ENCODE results near the gene MSX1.

The MSX1 gene

DNA sequence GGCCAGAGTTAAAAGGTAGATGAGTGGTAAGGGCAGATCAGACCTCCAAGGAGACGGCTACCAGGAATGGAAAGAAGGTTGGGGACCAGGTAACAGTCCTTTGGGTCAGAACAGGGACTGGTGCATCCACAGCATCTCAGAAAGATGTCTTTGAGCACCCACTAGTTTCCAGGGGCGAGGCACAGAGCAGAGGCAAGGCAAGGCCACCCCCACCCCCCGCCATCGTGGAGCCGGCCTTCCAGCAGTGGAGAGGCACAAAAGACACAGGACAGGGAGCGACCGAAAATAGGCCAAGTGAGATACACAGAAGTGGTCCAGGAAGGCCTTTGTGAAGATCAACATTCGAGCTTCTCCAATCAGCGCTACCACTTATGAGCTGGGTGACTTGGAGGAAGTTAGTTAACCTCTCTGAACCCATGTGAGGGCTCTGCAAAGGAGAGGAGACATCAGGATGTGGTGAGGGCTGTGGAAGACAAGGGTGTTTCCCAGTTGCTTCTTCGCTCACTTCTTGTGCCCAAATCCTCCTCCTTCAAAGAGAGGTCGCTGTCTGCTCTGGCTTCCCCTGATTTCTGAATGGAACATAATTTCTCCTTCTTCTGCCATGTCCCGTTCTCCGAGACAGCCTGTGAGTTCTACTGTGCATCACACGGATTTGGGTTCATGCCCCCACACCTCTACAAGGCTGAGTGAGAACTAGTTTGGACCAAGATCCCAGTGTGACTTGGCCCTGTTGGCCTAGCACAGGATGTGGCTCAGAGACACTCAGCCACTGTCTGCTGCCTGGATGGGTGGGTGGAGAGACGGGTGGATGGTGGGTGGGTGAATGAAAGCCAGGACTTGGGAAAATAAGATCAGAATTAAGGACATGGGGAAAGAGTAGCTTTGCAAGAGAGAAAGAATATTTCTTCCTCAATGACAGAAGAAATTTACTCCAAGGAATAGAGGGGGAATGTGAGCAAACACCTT is 16.7 kb upstream of the MSX1 start:
- H3K27me3 ChIP-seq (ENCODE audit: low read depth, low read length), result no peaks in the 10 kb centered on the region
- H3K36me3 ChIP-seq (ENCODE audit: control insufficient read depth in 1 of 2, insufficient read depth in 2 of 2, low read length in 2 of 2), result no peaks in the 10 kb centered on the region
- H3K27ac ChIP-seq (ENCODE audit: low read length), result no peak overlapping the region
- no peak overlapping the region for H3K4me3 ChIP-seq (ENCODE audit: low read depth in 1 of 2, low read length in 2 of 2)
- H3K9me3 ChIP-seq (ENCODE audit: control insufficient read depth in 1 of 2, low read length in 2 of 2), result no peaks in the 10 kb centered on the region
- H3K4me1 ChIP-seq (ENCODE audit: control insufficient read depth in 1 of 2, insufficient read depth in 2 of 2, low read length in 2 of 2), result no peaks in the 10 kb centered on the region

DNA sequence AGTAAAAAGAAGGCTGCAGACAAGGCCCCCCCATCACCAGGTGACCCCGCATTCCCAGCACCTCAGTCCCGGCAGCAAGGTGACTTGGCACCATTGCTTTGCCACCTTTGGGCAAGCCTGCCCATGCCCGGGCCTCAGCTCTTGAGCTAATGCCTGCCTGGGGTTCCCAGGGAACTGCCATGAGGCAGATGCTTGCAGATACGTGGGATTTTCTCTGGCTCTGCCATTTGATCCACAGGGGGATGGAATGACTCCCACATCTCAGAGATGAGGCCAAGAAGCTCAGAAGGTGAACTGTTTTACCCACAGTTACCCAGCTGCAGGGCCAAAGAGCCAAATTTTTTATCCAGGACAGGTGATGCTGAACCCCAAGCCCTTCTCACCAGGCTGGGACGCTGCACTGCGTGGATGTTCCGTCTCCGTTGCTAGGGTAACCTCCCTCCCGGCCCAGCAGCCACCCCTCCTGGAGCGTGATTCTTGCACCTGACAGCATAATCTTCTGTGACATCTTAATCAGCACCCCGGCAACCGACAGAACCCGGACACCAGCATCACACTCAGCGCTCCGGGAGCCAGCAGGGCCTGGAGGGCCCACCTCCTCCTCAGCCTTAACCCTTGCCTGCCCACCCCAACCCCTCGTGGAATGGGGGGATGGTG is 15.7 kb upstream of the MSX1 start:
- no peaks in the 10 kb centered on the region for H3K36me3 ChIP-seq (ENCODE audit: control insufficient read depth in 1 of 2, insufficient read depth in 2 of 2, low read length in 2 of 2)
- H3K27ac ChIP-seq (ENCODE audit: low read length), result no peak overlapping the region
- no peak overlapping the region for H3K4me3 ChIP-seq (ENCODE audit: low read depth in 1 of 2, low read length in 2 of 2)
- H3K9me3 ChIP-seq (ENCODE audit: control insufficient read depth in 1 of 2, low read length in 2 of 2), result no peaks in the 10 kb centered on the region
- no peaks in the 10 kb centered on the region for H3K4me1 ChIP-seq (ENCODE audit: control insufficient read depth in 1 of 2, insufficient read depth in 2 of 2, low read length in 2 of 2)
- H3K27me3 ChIP-seq (ENCODE audit: low read depth, low read length), result no peaks in the 10 kb centered on the region

GRCh38 chr4:4845027-4845426 is 14.4 kb upstream of the MSX1 start:
- Histone ChIP-seq H3K36me3 (ENCODE audit: control insufficient read depth in 1 of 2, insufficient read depth in 2 of 2, low read length in 2 of 2) (no peaks in the 10 kb centered on the region), H3K4me1 (ENCODE audit: control insufficient read depth in 1 of 2, insufficient read depth in 2 of 2, low read length in 2 of 2) (no peaks in the 10 kb centered on the region), H3K9me3 (ENCODE audit: control insufficient read depth in 1 of 2, low read length in 2 of 2) (no peaks in the 10 kb centered on the region), H3K4me3 (ENCODE audit: low read depth in 1 of 2, low read length in 2 of 2) (no peak overlapping the region), H3K27ac (ENCODE audit: low read length) (no peak overlapping the region), H3K27me3 (ENCODE audit: low read depth, low read length) (no peaks in the 10 kb centered on the region)

DNA sequence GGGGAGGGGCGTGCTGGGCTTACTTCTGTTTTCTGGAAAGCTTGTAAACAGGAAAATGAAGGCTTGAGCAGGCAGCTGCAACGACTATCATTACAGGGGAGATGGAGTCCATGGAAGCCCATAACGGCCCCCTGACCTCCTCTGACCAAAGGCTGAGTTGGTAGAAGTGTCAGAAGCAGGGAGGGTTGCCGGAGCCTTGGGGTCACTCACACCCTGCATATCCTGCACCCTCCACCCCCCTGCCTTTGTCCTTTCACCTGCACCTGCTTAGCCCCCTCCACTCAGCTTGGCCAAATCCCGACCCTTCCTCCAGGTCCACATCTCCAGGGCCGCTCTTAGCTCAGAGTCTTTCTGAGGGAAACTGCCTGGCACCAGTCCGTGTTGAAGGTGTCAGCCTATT is 12.5 kb upstream of the MSX1 start:
- peaks cover 15% of the 10 kb centered on the region for H3K27me3 ChIP-seq (ENCODE audit: low read depth, low read length)
- no peaks in the 10 kb centered on the region for H3K4me1 ChIP-seq (ENCODE audit: control insufficient read depth in 1 of 2, insufficient read depth in 2 of 2, low read length in 2 of 2)
- no peaks in the 10 kb centered on the region for H3K36me3 ChIP-seq (ENCODE audit: control insufficient read depth in 1 of 2, insufficient read depth in 2 of 2, low read length in 2 of 2)
- H3K4me3 ChIP-seq (ENCODE audit: low read depth in 1 of 2, low read length in 2 of 2), result no peak overlapping the region
- H3K27ac ChIP-seq (ENCODE audit: low read length), result no peak overlapping the region
- no peaks in the 10 kb centered on the region for H3K9me3 ChIP-seq (ENCODE audit: control insufficient read depth in 1 of 2, low read length in 2 of 2)

GRCh38 chr4:4848540-4848939 is 10.9 kb upstream of the MSX1 start:
- Histone ChIP-seq H3K9me3 (ENCODE audit: control insufficient read depth in 1 of 2, low read length in 2 of 2) (no peaks in the 10 kb centered on the region), H3K4me1 (ENCODE audit: control insufficient read depth in 1 of 2, insufficient read depth in 2 of 2, low read length in 2 of 2) (peaks cover 0 to 14% of the 10 kb centered on the region in 2 donors), H3K36me3 (ENCODE audit: control insufficient read depth in 1 of 2, insufficient read depth in 2 of 2, low read length in 2 of 2) (no peaks in the 10 kb centered on the region), H3K27me3 (ENCODE audit: low read depth, low read length) (peaks cover 26% of the 10 kb centered on the region), H3K27ac (ENCODE audit: low read length) (no peak overlapping the region), H3K4me3 (ENCODE audit: low read depth in 1 of 2, low read length in 2 of 2) (no peak overlapping the region)

DNA sequence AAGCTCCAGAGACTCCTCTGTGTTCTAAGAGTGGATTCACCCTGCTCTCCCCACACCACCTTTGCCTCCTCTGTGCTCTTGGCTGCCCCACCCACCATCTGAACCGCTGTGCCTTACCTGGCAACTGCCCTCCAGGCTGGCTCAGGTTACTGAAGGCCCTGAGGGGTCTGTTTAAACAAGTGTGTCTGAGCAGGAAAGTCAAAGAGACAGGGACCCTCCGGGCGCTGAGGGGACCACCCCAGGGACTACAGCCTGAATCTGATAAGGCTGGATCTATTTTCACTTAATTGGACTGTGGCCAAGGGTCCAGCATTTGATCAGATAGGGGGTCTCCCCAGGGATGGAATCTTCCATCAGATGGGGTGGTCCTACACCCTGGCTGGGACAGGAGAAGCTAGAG is 10.4 kb upstream of the MSX1 start:
- Histone ChIP-seq H3K27me3 (ENCODE audit: low read depth, low read length) (peaks cover 29% of the 10 kb centered on the region), H3K27ac (ENCODE audit: low read length) (no peak overlapping the region), H3K4me1 (ENCODE audit: control insufficient read depth in 1 of 2, insufficient read depth in 2 of 2, low read length in 2 of 2) (peaks cover 0 to 18% of the 10 kb centered on the region in 2 donors), H3K4me3 (ENCODE audit: low read depth in 1 of 2, low read length in 2 of 2) (no peak overlapping the region), H3K9me3 (ENCODE audit: control insufficient read depth in 1 of 2, low read length in 2 of 2) (no peaks in the 10 kb centered on the region), H3K36me3 (ENCODE audit: control insufficient read depth in 1 of 2, insufficient read depth in 2 of 2, low read length in 2 of 2) (no peaks in the 10 kb centered on the region)

- Histone ChIP-seq H3K27me3 (ENCODE audit: low read depth, low read length) (peaks cover 35% of the 10 kb centered on the region), H3K36me3 (ENCODE audit: control insufficient read depth in 1 of 2, insufficient read depth in 2 of 2, low read length in 2 of 2) (no peaks in the 10 kb centered on the region), H3K4me1 (ENCODE audit: control insufficient read depth in 1 of 2, insufficient read depth in 2 of 2, low read length in 2 of 2) (peaks cover 0 to 18% of the 10 kb centered on the region in 2 donors), H3K9me3 (ENCODE audit: control insufficient read depth in 1 of 2, low read length in 2 of 2) (no peaks in the 10 kb centered on the region), H3K4me3 (ENCODE audit: low read depth in 1 of 2, low read length in 2 of 2) (no peak overlapping the region), H3K27ac (ENCODE audit: low read length) (no peak overlapping the region)
Measured at GRCh38 chr4:4849524-4850193, 9.8 kb upstream of the MSX1 start.

DNA sequence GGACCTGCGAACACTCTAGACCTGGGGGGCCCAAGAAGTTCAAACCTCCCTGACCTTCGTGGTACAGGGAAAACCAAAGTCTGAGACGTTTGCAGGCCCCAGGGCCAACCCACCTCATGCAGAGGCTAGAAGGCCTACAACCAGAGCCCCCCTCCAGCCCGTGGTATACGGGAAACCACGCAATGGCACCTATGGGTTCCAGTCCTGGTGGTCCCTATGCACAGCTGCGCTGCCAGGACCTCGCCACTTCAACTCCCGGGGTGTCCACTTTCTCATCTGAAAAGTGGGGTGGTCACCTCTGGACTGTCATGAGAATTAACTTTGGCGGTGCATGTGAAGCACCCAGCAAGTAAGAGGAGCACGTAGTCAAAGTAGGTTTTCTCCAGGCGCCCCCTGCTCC is 8.4 kb upstream of the MSX1 start:
- Histone ChIP-seq H3K9me3 (ENCODE audit: control insufficient read depth in 1 of 2, low read length in 2 of 2) (no peaks in the 10 kb centered on the region), H3K36me3 (ENCODE audit: control insufficient read depth in 1 of 2, insufficient read depth in 2 of 2, low read length in 2 of 2) (no peaks in the 10 kb centered on the region), H3K27ac (ENCODE audit: low read length) (no peak overlapping the region), H3K4me1 (ENCODE audit: control insufficient read depth in 1 of 2, insufficient read depth in 2 of 2, low read length in 2 of 2) (peaks cover 0 to 26% of the 10 kb centered on the region in 2 donors), H3K27me3 (ENCODE audit: low read depth, low read length) (peaks cover 47% of the 10 kb centered on the region), H3K4me3 (ENCODE audit: low read depth in 1 of 2, low read length in 2 of 2) (no peak overlapping the region)

- Histone ChIP-seq H3K27ac (ENCODE audit: low read length) (no peak overlapping the region), H3K4me1 (ENCODE audit: control insufficient read depth in 1 of 2, insufficient read depth in 2 of 2, low read length in 2 of 2) (peaks cover 0 to 31% of the 10 kb centered on the region in 2 donors), H3K36me3 (ENCODE audit: control insufficient read depth in 1 of 2, insufficient read depth in 2 of 2, low read length in 2 of 2) (no peaks in the 10 kb centered on the region), H3K27me3 (ENCODE audit: low read depth, low read length) (peaks cover 53% of the 10 kb centered on the region), H3K9me3 (ENCODE audit: control insufficient read depth in 1 of 2, low read length in 2 of 2) (no peaks in the 10 kb centered on the region), H3K4me3 (ENCODE audit: low read depth in 1 of 2, low read length in 2 of 2) (no peak overlapping the region)
Measured at GRCh38 chr4:4851906-4852305, 7.6 kb upstream of the MSX1 start.

GRCh38 chr4:4852591-4853362 is 6.7 kb upstream of the MSX1 start:
- Histone ChIP-seq H3K9me3 (ENCODE audit: control insufficient read depth in 1 of 2, low read length in 2 of 2) (no peaks in the 10 kb centered on the region), H3K27me3 (ENCODE audit: low read depth, low read length) (peaks cover 61% of the 10 kb centered on the region), H3K4me1 (ENCODE audit: control insufficient read depth in 1 of 2, insufficient read depth in 2 of 2, low read length in 2 of 2) (peaks cover 0 to 35% of the 10 kb centered on the region in 2 donors), H3K4me3 (ENCODE audit: low read depth in 1 of 2, low read length in 2 of 2) (peak overlapping the region; percentile 42 to 54), H3K27ac (ENCODE audit: low read length) (no peak overlapping the region), H3K36me3 (ENCODE audit: control insufficient read depth in 1 of 2, insufficient read depth in 2 of 2, low read length in 2 of 2) (no peaks in the 10 kb centered on the region)

All from muscle layer of duodenum (tissue), 2 donors.